ENCODE data around the gene SPEG. TPM values are rescaled to one million over a fixed set of nuclear protein-coding genes. Genes with fewer than 3 reads are reported as not detected.

SPEG gene
- total RNA-seq, 1 experiment from 2014 or later = 23.3 TPM

DNA sequence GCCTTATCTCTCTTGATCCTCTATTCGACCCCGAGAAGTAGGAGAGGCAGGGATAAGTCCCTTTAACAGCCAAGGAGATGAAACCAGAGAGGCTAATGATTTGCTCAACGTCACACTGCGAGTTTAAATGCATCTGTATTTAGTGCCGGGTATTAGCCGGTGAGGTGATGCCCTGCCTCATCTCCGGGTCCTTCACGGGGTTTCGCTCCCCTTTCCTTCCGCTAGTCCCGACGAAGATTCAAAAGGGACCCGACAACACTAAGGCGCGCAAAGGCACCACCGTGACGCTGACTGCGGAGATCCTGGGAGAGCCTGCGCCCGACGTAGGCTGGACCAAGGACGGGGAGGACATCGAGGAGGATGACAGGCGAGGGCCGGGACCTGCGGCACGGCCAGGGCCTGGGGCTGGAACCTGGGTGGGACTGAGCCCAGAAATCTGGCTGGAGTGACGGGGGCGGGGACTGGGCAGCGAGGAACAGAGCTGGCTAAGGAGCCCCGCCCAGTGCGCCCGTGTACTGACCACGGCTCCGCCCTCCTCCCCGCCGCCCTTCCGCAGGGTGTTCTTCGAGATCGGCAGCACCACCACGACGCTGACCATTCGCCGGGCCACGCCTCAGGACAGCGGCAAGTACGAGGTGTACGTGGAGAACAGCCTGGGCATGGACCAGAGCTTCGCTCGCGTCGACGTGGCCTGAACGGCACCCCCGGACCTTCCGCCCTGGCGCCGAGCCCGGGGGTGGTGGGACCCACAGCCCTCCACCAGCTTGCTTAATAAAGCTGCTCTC, 63.0 kb downstream of the SPEG start:
- no TSS peak for BruUV-seq (replicated peaks)
- H3K27ac Mint-ChIP-seq (ENCODE audit: low read depth, unreplicated experiment) = peak overlapping the region; percentile 93
- peaks cover 11% of the 10 kb centered on the region for H3K36me3 Mint-ChIP-seq (ENCODE audit: insufficient read depth, unreplicated experiment)
- peaks cover 24% of the 10 kb centered on the region for H3K4me1 Mint-ChIP-seq (ENCODE audit: insufficient read depth, unreplicated experiment)
- peak overlapping the region; percentile 92 for H3K4me3 Mint-ChIP-seq (ENCODE audit: unreplicated experiment)
- ChIA-PET POLR2A (interaction anchor here (0.6 to 2.7 kb wide), 16 partner anchors 8 to 191 kb away, joined by 3 to 17 read pairs (median 5); partner anchors contain the start of gene STK11IP), CTCF (interaction anchor here (0.7 to 2.7 kb wide), 7 partner anchors 9 to 107 kb away, joined by 3 to 13 read pairs (median 4); no protein-coding TSS in a partner anchor)
- no peaks in the 10 kb centered on the region for H3K9me3 Mint-ChIP-seq (ENCODE audit: unreplicated experiment)
- TF ChIP-seq, protein P1, sequence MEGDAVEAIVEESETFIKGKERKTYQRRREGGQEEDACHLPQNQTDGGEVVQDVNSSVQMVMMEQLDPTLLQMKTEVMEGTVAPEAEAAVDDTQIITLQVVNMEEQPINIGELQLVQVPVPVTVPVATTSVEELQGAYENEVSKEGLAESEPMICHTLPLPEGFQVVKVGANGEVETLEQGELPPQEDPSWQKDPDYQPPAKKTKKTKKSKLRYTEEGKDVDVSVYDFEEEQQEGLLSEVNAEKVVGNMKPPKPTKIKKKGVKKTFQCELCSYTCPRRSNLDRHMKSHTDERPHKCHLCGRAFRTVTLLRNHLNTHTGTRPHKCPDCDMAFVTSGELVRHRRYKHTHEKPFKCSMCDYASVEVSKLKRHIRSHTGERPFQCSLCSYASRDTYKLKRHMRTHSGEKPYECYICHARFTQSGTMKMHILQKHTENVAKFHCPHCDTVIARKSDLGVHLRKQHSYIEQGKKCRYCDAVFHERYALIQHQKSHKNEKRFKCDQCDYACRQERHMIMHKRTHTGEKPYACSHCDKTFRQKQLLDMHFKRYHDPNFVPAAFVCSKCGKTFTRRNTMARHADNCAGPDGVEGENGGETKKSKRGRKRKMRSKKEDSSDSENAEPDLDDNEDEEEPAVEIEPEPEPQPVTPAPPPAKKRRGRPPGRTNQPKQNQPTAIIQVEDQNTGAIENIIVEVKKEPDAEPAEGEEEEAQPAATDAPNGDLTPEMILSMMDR (IDR thresholded peaks at IDR 0.05; ENCODE audit: unreplicated experiment) = no peak
- intact Hi-C loops (cut with micrococcal nuclease) = loop anchor here (1.0 to 2.0 kb wide), 3 partner anchors 33 to 67 kb away; no protein-coding TSS in a partner anchor
- DNase-seq (ENCODE audit: unreplicated experiment) = peak; percentile 75
- H3K27me3 Mint-ChIP-seq (ENCODE audit: insufficient read depth, unreplicated experiment) = no peaks in the 10 kb centered on the region

DNA sequence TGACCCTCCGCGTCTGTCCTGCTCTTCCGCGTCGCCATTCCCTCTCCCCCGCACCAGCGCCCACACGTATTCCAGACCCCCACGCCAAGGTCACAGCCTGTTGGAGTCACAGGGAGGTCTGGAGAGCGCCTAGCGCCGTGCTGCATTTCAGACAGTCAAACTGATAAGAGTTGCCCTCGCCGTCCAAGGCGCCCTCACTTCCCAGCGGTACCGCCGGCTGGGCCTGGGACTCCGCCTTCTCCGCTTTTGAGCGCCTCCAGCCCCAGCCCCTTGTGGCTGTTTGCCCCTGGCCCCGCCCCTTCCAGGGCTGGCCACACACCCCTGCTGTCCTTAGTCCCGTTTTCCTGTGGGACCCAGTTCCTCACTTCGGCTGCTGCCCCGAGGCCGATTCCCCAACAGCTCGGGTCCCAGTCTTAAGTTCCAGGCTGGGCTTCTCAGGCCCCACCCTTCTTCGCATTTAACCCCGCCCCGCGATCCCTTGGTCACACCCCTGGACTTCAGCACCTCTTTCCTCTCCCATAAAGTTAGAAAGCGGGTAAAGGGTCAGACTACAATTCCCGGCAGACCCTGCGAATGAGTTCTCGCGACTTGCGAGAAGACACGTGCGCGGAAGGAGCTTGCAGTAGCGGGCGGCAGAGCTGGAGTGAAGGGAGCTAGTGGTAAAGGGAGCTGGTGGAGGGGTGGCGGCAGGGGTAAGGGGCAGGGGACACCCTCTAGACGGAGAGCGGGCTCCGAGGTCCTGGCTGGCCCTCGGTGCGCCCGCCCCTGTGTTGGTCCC, 63.8 kb downstream of the SPEG start, which contains the start of gene GMPPA:
Gene GMPPA, plus strand, starts transcription at position 612 of the 778 bp plus-strand sequence. CDS start 1,085 bp downstream, outside the sequence.
- peak; percentile 99 for DNase-seq (ENCODE audit: unreplicated experiment)
- Mint-ChIP-seq H3K27me3 (ENCODE audit: insufficient read depth, unreplicated experiment) (no peaks in the 10 kb centered on the region), H3K27ac (ENCODE audit: low read depth, unreplicated experiment) (peak within 1 kb of the TSS; percentile 93), H3K36me3 (ENCODE audit: insufficient read depth, unreplicated experiment) (peaks cover 7% of the 10 kb centered on the region), H3K9me3 (ENCODE audit: unreplicated experiment) (no peaks in the 10 kb centered on the region), H3K4me1 (ENCODE audit: insufficient read depth, unreplicated experiment) (peaks cover 24% of the 10 kb centered on the region), H3K4me3 (ENCODE audit: unreplicated experiment) (peak within 1 kb of the TSS; percentile 92)
- ChIA-PET CTCF (interaction anchor here (0.6 to 2.7 kb wide), 10 partner anchors 11 to 546 kb away, joined by 3 to 13 read pairs (median 4); no protein-coding TSS in a partner anchor), POLR2A (interaction anchor here (0.6 to 2.7 kb wide), 28 partner anchors 9 to 506 kb away, joined by 3 to 17 read pairs (median 4); partner anchors contain the start of genes CHPF, CNPPD1, OBSL1 and STK11IP)
- TF ChIP-seq, protein P1 (IDR thresholded peaks at IDR 0.05; ENCODE audit: unreplicated experiment) = no peak
- no TSS peak for BruUV-seq (replicated peaks)
- intact Hi-C loops (cut with micrococcal nuclease) = loop anchor here (1.0 to 2.0 kb wide), 3 partner anchors 32 to 68 kb away; no protein-coding TSS in a partner anchor

DNA sequence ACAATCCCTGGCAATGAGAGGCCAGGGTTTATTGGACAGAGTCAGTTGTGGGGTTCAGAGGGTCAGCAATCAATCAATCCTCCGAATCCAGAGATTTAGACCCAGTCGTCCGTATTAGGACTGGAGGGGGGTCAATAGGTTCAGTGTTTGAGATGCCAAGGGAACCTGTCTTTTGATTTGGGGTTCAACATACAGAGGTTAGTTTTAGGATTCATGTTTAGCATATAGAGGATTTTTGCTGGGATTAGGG, 64.3 kb downstream of the SPEG start:
- BruUV-seq (replicated peaks) = TSS peak; percentile 91
- POLR2A ChIA-PET = interaction anchor here (0.6 to 2.7 kb wide), 23 partner anchors 9 to 505 kb away, joined by 3 to 17 read pairs (median 5); partner anchors contain the start of genes CHPF, CNPPD1, OBSL1 and STK11IP
- no peaks in the 10 kb centered on the region for H3K9me3 Mint-ChIP-seq (ENCODE audit: unreplicated experiment)
- CTCF ChIA-PET = interaction anchor here (0.6 to 2.7 kb wide), 7 partner anchors 11 to 546 kb away, joined by 3 to 13 read pairs (median 5); no protein-coding TSS in a partner anchor
- no peaks in the 10 kb centered on the region for H3K27me3 Mint-ChIP-seq (ENCODE audit: insufficient read depth, unreplicated experiment)
- intact Hi-C loops (cut with micrococcal nuclease) = loop anchor here (2.0 kb wide), 2 partner anchors 46 to 68 kb away; no protein-coding TSS in a partner anchor
- TF ChIP-seq, protein P1 (IDR thresholded peaks at IDR 0.05; ENCODE audit: unreplicated experiment) = no peak
- no peak for DNase-seq (ENCODE audit: unreplicated experiment)
- peaks cover 7% of the 10 kb centered on the region for H3K36me3 Mint-ChIP-seq (ENCODE audit: insufficient read depth, unreplicated experiment)
- H3K4me1 Mint-ChIP-seq (ENCODE audit: insufficient read depth, unreplicated experiment) = peaks cover 24% of the 10 kb centered on the region
- peak overlapping the region; percentile 92 for H3K4me3 Mint-ChIP-seq (ENCODE audit: unreplicated experiment)
- peak overlapping the region; percentile 93 for H3K27ac Mint-ChIP-seq (ENCODE audit: low read depth, unreplicated experiment)

All from MCF 10A (cell line).